ENCODE results near the gene VCAN. TPM values are rescaled to one million over a fixed set of nuclear protein-coding genes. Genes with fewer than 3 reads are reported as not detected.
A peak's percentile ranks its signal among the peaks of the same experiment; 100 is the strongest.

VCAN gene
- total RNA-seq, 4 donors from 2014 or later = 51.6 to 144 (median 91.3) TPM

- ATAC-seq (ENCODE audit: low FRiP score) (peak; percentile 68), DNase-seq (ENCODE audit: low spot score) (no peak)
- TF ChIP-seq, protein P1, sequence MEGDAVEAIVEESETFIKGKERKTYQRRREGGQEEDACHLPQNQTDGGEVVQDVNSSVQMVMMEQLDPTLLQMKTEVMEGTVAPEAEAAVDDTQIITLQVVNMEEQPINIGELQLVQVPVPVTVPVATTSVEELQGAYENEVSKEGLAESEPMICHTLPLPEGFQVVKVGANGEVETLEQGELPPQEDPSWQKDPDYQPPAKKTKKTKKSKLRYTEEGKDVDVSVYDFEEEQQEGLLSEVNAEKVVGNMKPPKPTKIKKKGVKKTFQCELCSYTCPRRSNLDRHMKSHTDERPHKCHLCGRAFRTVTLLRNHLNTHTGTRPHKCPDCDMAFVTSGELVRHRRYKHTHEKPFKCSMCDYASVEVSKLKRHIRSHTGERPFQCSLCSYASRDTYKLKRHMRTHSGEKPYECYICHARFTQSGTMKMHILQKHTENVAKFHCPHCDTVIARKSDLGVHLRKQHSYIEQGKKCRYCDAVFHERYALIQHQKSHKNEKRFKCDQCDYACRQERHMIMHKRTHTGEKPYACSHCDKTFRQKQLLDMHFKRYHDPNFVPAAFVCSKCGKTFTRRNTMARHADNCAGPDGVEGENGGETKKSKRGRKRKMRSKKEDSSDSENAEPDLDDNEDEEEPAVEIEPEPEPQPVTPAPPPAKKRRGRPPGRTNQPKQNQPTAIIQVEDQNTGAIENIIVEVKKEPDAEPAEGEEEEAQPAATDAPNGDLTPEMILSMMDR (IDR thresholded peaks at IDR 0.05) = no peak
Measured at GRCh38 chr5:83474161-83474796, 2.7 kb downstream of the VCAN start.

- TF ChIP-seq, protein P1 (IDR thresholded peaks at IDR 0.05) = no peak
- ATAC-seq (ENCODE audit: low FRiP score) (no peak), DNase-seq (ENCODE audit: low spot score) (no peak)
Measured at GRCh38 chr5:83474991-83475390, 3.4 kb downstream of the VCAN start.

- TF ChIP-seq, protein P1 (IDR thresholded peaks at IDR 0.05) = no peak
- ATAC-seq (ENCODE audit: low FRiP score) (no peak), DNase-seq (ENCODE audit: low spot score) (no peak)
Measured at GRCh38 chr5:83475391-83475863, 3.9 kb downstream of the VCAN start.

DNA sequence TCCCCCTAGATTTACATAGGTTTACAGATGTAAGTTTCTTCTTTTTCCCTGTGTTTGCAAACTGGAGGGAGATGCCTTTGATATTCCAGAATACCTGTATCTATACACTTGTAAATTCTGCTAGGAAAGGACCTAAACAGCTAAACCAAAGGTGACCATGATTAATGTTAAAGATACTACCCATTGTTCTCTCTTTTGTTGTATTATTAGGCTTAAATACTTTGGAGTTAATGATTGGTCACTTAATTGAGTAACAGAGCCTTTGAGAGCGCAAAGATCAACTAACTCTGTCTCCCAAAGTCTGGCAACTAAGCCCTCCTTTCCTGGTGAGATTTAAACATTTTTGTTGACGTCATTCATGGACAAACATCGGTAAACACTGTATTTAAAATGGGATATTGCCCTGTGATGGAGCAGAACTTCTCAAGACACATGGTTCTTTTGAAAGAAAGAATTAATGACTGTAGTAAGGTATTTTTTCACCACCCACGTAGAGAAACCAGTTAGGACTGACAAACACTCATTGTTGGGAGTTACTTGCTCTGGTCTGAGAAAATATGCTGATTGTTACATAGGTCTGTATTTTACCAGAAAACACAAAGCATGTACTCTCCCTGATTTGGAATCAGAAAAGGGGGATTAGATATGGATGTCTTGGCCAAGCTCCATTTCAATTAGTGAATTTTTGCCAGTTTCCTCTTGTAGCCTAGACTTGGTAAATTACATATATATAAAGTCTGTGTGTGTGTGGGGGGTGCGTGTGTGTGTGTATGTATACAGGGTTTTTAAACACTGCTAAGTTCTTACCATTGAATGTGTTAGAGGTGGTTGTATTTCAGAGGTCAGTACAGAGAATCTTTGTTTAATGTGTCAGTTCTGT lies 4.6 kb downstream of the VCAN start:
- TF ChIP-seq, protein P1 (IDR thresholded peaks at IDR 0.05) = no peak
- ATAC-seq (ENCODE audit: low FRiP score) = no peak
- no peak for DNase-seq (ENCODE audit: low spot score)

DNA sequence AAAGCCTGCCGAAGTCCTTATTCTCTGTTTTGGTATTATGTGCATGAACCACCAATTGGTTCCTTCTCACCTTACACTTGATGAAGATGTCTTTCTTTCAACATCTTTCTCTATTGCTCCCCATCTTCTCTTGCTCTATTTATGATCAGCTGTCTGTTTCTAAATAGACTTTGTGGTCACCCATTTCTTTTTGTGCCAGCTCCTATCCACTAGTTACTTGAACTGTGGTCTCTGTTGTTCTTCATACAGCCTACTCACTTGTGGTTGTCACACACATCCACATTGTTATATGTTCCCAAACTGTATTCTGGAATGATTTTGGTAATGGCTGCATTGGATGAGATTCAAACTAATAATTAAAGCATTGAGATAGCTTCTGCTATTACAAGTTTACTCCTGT lies 11.4 kb downstream of the VCAN start:
- TF ChIP-seq, protein P1 (IDR thresholded peaks at IDR 0.05) = no peak
- ATAC-seq (ENCODE audit: low FRiP score) (no peak), DNase-seq (ENCODE audit: low spot score) (no peak)

- DNase-seq (ENCODE audit: low spot score) (no peak), ATAC-seq (ENCODE audit: low FRiP score) (no peak)
- TF ChIP-seq, protein P1 (IDR thresholded peaks at IDR 0.05) = no peak
Measured at GRCh38 chr5:83484294-83484693, 12.8 kb downstream of the VCAN start.
